GM18517 (cell line): ENCODE measurements around the gene ST3GAL2.

Experiments used
- ATAC-seq: cut with Tn5 transposase; IDR thresholded peaks from one replicate; pipeline ENCODE4 v1.9.1; 2021; ENCODE audit warnings: mild to moderate bottlenecking, moderate library complexity; ENCODE audit not compliant: unreplicated experiment

ST3GAL2 gene

GRCh38 chr16:70438969-70439862 is at the start of gene ST3GAL2:
ST3GAL2 (minus strand) TSS chr16:70439100; CDS start chr16:70398530, 40,570 bp downstream.
- peak; percentile 52 for ATAC-seq

- no peak for ATAC-seq
These were observed 46.0 kb upstream of the ST3GAL2 start for GRCh38 chr16:70484867-70485266.

GRCh38 chr16:70483426-70483825 is 44.5 kb upstream of the ST3GAL2 start:
- no peak for ATAC-seq

GRCh38 chr16:70482624-70483023 is 43.7 kb upstream of the ST3GAL2 start:
- ATAC-seq: no peak

- ATAC-seq: no peak
These were observed 43.1 kb upstream of the ST3GAL2 start for GRCh38 chr16:70481929-70482536.

- ATAC-seq: no peak
These were observed 41.5 kb upstream of the ST3GAL2 start for GRCh38 chr16:70480127-70481105.

GRCh38 chr16:70478912-70479341 is 40.0 kb upstream of the ST3GAL2 start:
- no peak for ATAC-seq

- ATAC-seq: no peak
These were observed 39.3 kb upstream of the ST3GAL2 start for GRCh38 chr16:70478169-70478568.

GRCh38 chr16:70476272-70477020 is 37.5 kb upstream of the ST3GAL2 start:
- peak; percentile 91 for ATAC-seq

GRCh38 chr16:70475054-70475871 is 36.4 kb upstream of the ST3GAL2 start:
- no peak for ATAC-seq

GRCh38 chr16:70474320-70475053 is 35.6 kb upstream of the ST3GAL2 start:
- no peak for ATAC-seq

GRCh38 chr16:70473446-70474319 is 34.8 kb upstream of the ST3GAL2 start:
- no peak for ATAC-seq

GRCh38 chr16:70472786-70473433 is 34.0 kb upstream of the ST3GAL2 start:
- no peak for ATAC-seq

- ATAC-seq: no peak
These were observed 32.0 kb upstream of the ST3GAL2 start for GRCh38 chr16:70470927-70471341.

GRCh38 chr16:70470141-70470926 is 31.4 kb upstream of the ST3GAL2 start:
- ATAC-seq: no peak

- no peak for ATAC-seq
These were observed 30.1 kb upstream of the ST3GAL2 start for GRCh38 chr16:70468776-70469525.
